ENCODE data around the gene MCL1. TPM values are rescaled to one million over a fixed set of nuclear protein-coding genes. Genes with fewer than 3 reads are reported as not detected.

The MCL1 gene
- total and polyA plus RNA-seq, 2 of the 13 experiments (the other 11 are each of a cell fraction or from before 2014, with no cell fraction given), result 69.5 to 125 TPM

GRCh38 chr1:150561974-150562445, 17.4 kb downstream of the MCL1 start (continued):
- TF ChIP-seq ZNF710 (CRISPR knock-in tag; IDR thresholded peaks at IDR 0.05; ENCODE audit: borderline replicate concordance) (no peak), ZMYM4 (CRISPR knock-in tag; IDR thresholded peaks at IDR 0.05) (no peak; the same call in 1 of the 2 replicates), ZBTB1 (CRISPR knock-in tag; IDR thresholded peaks at IDR 0.05; ENCODE audit: borderline replicate concordance) (no peak), ZNF414 (CRISPR knock-in tag; IDR thresholded peaks at IDR 0.05) (no peak), CBFB (CRISPR knock-in tag; IDR thresholded peaks at IDR 0.05) (peak; percentile 74; the same call in 1 of the 2 replicates), TCF7 (IDR thresholded peaks at IDR 0.05; ENCODE audit: low read depth) (0 out of 2 replicates have a peak, but pooled peaks have one; percentile 20), CENPX (CRISPR knock-in tag; IDR thresholded peaks at IDR 0.05) (no peak), ZNF468 (CRISPR knock-in tag; IDR thresholded peaks at IDR 0.05) (no peak), PHB2 (IDR thresholded peaks at IDR 0.05; ENCODE audit: partially characterized antibody) (no peak), SP140L (CRISPR knock-in tag; IDR thresholded peaks at IDR 0.05; ENCODE audit: borderline replicate concordance) (no peak; the same call in 1 of the 2 replicates), IKZF5 (CRISPR knock-in tag; IDR thresholded peaks at IDR 0.05) (peak; percentile 91), ZNF12 (CRISPR knock-in tag; IDR thresholded peaks at IDR 0.05) (no peak), SNAPC4 (CRISPR knock-in tag; IDR thresholded peaks at IDR 0.05) (0 out of 2 replicates have a peak, but pooled peaks have one; percentile 4), ZNF333 (CRISPR knock-in tag; IDR thresholded peaks at IDR 0.05; ENCODE audit: borderline replicate concordance) (no peak), CHD4 (IDR thresholded peaks at IDR 0.05; ENCODE audit: borderline replicate concordance, low read length) (no peak), ZNF251 (CRISPR knock-in tag; IDR thresholded peaks at IDR 0.05) (no peak), ZNF362 (CRISPR knock-in tag; IDR thresholded peaks at IDR 0.05; ENCODE audit: borderline replicate concordance) (no peak), NFYB (CRISPR knock-in tag; IDR thresholded peaks at IDR 0.05) (peak; percentile 78), SIN3B (IDR thresholded peaks at IDR 0.05; ENCODE audit: low read length) (no peak), TP53 (CRISPR knock-in tag; conservative IDR thresholded peaks at IDR 0.05) (no peak)
